Tibial nerve (tissue), 4 donors: ENCODE data around the gene TENM3. TPM values are rescaled to one million over a fixed set of nuclear protein-coding genes. Genes with fewer than 3 reads are reported as not detected.
A peak's percentile ranks its signal among the peaks of the same experiment; 100 is the strongest.

Experiments
- DNase-seq, 2 donors: peaks; one replicate each; pipeline ENCODE4 v3.0.0-alpha.2; 2019; ENCODE audit warnings: low spot score in 2 of 2
- H3K27ac ChIP-seq, 4 donors: fragments of 200-600 bp; sonication (generic) in 3 of 4; one replicate each; pipeline ENCODE4 v1.5.1; 2017 to 2019; ENCODE audit warnings: mild to moderate bottlenecking in 1 of 4
- H3K27me3 ChIP-seq, 2 donors: fragments of 200-600 bp; sonication (generic) in 1 of 2; one replicate each; pipeline versions ENCODE4 v1.5.1 to v1.6.0; 2017 to 2019
- H3K36me3 ChIP-seq, 3 donors: fragments of 200-600 bp; sonication (generic); one replicate each; pipeline ENCODE4 v1.5.1; 2018 to 2019
- H3K4me1 ChIP-seq, 4 donors: fragments of 200-600 bp; sonication (generic) in 3 of 4; one replicate each; pipeline ENCODE4 v1.5.1; 2017 to 2019
- H3K4me3 ChIP-seq, 4 donors: fragments of 200-600 bp; sonication (generic) in 3 of 4; one replicate each; pipeline ENCODE4 v1.5.1; 2017 to 2019; ENCODE audit warnings: mild to moderate bottlenecking in 1 of 4, moderate library complexity in 1 of 4
- H3K9me3 ChIP-seq, 4 donors: fragments of 200-600 bp; sonication (generic) in 3 of 4; one replicate each; pipeline ENCODE4 v1.5.1; 2017 to 2019
- EP300 ChIP-seq, 2 donors: sonication (generic); formaldehyde crosslinking; IDR thresholded peaks; one replicate each; pipeline ENCODE4 v1.6.1; 2017; ENCODE audit warnings: antibody characterized with exemption in 2 of 2, mild to moderate bottlenecking in 1 of 2
- POLR2A ChIP-seq, 2 donors: fragments of 450-650 bp; IDR thresholded peaks; one replicate each; pipeline ENCODE4 v1.6.1; 2017; ENCODE audit warnings: antibody characterized with exemption in 2 of 2, mild to moderate bottlenecking in 2 of 2, moderate library complexity in 2 of 2
- WGBS, 2 donors: methylation state at CpG; one replicate each; pipeline ENCODE4 v1.1.5; 2018; 5-methylcytosine and 5-hydroxymethylcytosine counted together
- total RNA-seq, 4 donors: library from RNA; depleted of rRNA; stranded (reverse); fragments of >200 nt; gene quantifications; one replicate each; pipeline ENCODE4 v1.1.0, GENCODE V29; 2016
- TF ChIP-seq, protein P1 (sequence below), 5 experiments: fragments of 200-600 bp in 3 of 5; fragments of 450-650 bp in 2 of 5; sonication (generic) in 3 of 5; IDR thresholded peaks; one replicate each; pipeline ENCODE4 v1.5.1; 2016 to 2019; ENCODE audit warnings: antibody characterized with exemption in 5 of 5, mild to moderate bottlenecking in 3 of 5, moderate library complexity in 2 of 5

Gene TENM3
- total RNA-seq, 4 donors from 2014 or later: 19.0 to 60.5 (median 29.4) TPM

DNA sequence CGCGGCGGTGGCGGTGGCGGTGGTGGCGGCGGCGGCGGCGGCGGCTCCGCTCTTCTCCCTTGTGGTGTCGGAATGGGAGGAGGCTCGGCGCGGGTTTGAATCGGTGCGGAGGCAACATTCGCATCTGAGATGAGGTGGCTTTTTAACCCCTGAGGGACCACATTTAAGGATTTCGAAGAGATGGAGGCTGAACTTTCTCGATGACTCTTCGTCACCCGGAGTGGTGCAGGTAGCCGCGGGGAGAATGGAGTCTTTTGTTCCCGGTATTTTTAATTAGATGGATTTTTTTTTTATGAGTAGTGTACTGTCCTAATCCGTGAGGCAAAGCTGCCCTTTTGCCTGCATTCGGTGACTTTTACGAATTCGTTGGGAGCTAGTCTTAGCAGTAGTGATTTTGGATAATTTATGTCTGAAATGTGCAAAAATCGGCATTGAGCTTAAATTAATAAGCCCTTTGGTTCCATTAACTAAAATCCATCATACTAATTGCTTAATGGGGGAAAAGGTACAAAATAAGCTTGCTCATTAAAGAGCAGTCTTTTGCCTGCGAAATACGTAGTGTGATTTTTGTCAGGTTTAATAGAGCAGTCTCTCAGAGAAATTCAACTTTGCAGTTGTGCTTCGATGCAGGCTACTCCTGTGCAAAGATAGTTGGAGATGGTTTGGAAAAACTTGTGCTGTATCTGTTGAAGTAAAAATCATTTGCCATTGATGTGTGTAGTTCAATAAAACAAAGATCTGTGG is 206.2 kb downstream of the TENM3 start:
- H3K27ac ChIP-seq: peak overlapping the region; percentile 5 to 95 (median 84)
- H3K4me1 ChIP-seq: peaks cover 0 to 38% (median 2%) of the 10 kb centered on the region in 4 donors
- 1 to 3% methylated on average over 15 to 34 of the region's 34 CpGs for WGBS, 2 donors
- no peaks in the 10 kb centered on the region for H3K36me3 ChIP-seq
- TF ChIP-seq, protein P1, sequence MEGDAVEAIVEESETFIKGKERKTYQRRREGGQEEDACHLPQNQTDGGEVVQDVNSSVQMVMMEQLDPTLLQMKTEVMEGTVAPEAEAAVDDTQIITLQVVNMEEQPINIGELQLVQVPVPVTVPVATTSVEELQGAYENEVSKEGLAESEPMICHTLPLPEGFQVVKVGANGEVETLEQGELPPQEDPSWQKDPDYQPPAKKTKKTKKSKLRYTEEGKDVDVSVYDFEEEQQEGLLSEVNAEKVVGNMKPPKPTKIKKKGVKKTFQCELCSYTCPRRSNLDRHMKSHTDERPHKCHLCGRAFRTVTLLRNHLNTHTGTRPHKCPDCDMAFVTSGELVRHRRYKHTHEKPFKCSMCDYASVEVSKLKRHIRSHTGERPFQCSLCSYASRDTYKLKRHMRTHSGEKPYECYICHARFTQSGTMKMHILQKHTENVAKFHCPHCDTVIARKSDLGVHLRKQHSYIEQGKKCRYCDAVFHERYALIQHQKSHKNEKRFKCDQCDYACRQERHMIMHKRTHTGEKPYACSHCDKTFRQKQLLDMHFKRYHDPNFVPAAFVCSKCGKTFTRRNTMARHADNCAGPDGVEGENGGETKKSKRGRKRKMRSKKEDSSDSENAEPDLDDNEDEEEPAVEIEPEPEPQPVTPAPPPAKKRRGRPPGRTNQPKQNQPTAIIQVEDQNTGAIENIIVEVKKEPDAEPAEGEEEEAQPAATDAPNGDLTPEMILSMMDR (IDR thresholded peaks at IDR 0.05): no peak
- TF ChIP-seq EP300 (IDR thresholded peaks at IDR 0.05) (no peak), POLR2A (IDR thresholded peaks at IDR 0.05) (no peak)
- no peak for DNase-seq
- no peaks in the 10 kb centered on the region for H3K27me3 ChIP-seq
- H3K4me3 ChIP-seq: peak overlapping the region; percentile 29 to 90 (median 68)
- H3K9me3 ChIP-seq: no peaks in the 10 kb centered on the region

DNA sequence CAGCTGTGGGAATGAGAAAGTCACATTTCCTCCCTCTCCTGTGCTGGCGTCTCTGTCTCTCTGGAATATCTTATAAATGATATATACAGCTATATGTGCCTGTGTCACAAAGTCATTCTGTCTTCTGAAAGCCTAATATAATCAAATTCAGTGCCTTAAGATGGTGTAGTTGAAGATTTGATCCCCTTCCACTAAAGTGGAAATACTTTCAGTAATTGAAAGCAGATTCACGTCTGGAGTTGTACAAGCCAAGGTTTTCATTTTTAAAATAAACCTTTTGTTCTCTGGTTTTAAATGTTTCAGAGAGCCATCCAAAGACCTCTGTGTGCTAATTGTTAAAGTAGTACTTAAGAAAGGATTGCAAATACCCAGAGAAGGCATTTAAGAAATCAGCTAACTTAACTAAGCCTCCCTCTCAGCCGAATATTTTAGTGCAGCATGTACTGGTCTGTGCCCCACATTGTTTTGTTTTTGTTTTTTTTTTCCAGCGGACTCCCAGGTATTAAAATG is 206.8 kb downstream of the TENM3 start:
- WGBS, 2 donors: 2 to 8% methylated on average over 4 of the region's 4 CpGs
- TF ChIP-seq POLR2A (IDR thresholded peaks at IDR 0.05) (no peak), EP300 (IDR thresholded peaks at IDR 0.05) (no peak)
- TF ChIP-seq, protein P1 (IDR thresholded peaks at IDR 0.05): no peak
- peaks cover 0 to 44% (median 2%) of the 10 kb centered on the region in 4 donors for H3K4me1 ChIP-seq

DNA sequence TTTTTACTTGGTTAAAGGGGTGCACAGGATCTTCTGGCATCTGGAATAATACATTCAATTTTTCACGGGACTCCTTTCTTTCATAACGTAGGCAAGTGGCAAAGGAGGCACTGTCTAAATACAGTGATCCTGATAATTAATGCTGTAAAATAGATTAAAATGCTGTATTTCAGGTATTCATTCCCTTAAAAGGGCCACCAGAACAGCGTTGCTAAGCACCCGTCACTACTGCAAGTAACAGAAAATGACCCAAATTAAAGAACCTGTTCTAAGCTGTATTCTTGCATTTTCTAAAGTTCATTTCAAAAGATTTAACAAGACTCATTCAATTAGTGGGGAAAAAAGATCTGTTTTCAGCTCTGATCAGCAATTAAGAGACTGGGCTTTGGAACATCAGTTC is 208.2 kb downstream of the TENM3 start:
- Histone ChIP-seq H3K4me1 (peaks cover 0 to 46% (median 2%) of the 10 kb centered on the region in 4 donors), H3K36me3 (no peaks in the 10 kb centered on the region), H3K27ac (no peak overlapping the region), H3K4me3 (no peak overlapping the region), H3K9me3 (no peaks in the 10 kb centered on the region), H3K27me3 (no peaks in the 10 kb centered on the region)
- DNase-seq: no peak
- TF ChIP-seq EP300 (IDR thresholded peaks at IDR 0.05) (no peak), POLR2A (IDR thresholded peaks at IDR 0.05) (no peak)
- TF ChIP-seq, protein P1 (IDR thresholded peaks at IDR 0.05): no peak
- 61 to 66% methylated on average over 4 of the region's 4 CpGs for WGBS, 2 donors

More for the DNA sequence above, 206.8 kb downstream of the TENM3 start:
- H3K27me3 ChIP-seq: no peaks in the 10 kb centered on the region
- peak overlapping the region; percentile 29 to 90 (median 68) for H3K4me3 ChIP-seq
- no peaks in the 10 kb centered on the region for H3K36me3 ChIP-seq
- H3K27ac ChIP-seq: peak overlapping the region in 2 of 4 donors; percentile 5 to 95
- DNase-seq: no peak
- no peaks in the 10 kb centered on the region for H3K9me3 ChIP-seq

- Histone ChIP-seq H3K27me3 (no peaks in the 10 kb centered on the region), H3K36me3 (no peaks in the 10 kb centered on the region), H3K4me1 (peaks cover 0 to 39% (median 2%) of the 10 kb centered on the region in 4 donors), H3K9me3 (no peaks in the 10 kb centered on the region), H3K27ac (no peak overlapping the region), H3K4me3 (no peak overlapping the region)
- TF ChIP-seq POLR2A (IDR thresholded peaks at IDR 0.05): no peak
- TF ChIP-seq, protein P1 (IDR thresholded peaks at IDR 0.05): no peak
- TF ChIP-seq EP300 (IDR thresholded peaks at IDR 0.05): no peak
- 87 to 92% methylated on average over 2 of the region's 2 CpGs for WGBS, 2 donors
- DNase-seq: no peak
Observed at GRCh38 chr4:182453830-182454229, 210.6 kb downstream of the TENM3 start.

DNA sequence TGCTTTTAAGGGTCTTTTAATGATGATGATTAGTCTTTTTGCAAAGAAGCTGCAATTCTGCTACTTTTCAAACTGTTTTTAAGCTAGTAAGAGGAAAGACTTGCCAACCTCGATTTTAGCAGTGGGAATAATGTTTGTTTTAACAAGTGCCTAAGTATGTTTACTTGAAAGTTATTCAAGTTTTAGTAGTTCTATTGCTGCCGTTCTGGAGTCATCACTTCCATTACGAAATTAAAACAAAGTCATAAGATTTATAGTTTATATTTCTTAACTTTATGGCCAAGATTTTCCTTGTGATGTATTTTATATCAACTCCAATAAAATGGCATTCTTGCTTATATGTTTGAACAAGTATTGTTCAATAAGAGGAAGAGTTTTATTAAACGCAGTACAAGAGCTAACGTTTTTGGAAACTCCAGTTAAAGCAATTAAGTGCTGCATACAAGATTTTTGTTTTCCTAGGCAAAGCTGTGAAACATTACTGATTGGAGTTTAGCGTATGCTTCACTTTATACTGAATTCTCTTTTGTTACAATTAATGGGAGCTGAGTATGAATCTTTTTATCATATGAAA is 211.3 kb downstream of the TENM3 start:
- no peaks in the 10 kb centered on the region for H3K36me3 ChIP-seq
- H3K4me1 ChIP-seq: peaks cover 0 to 42% (median 2%) of the 10 kb centered on the region in 4 donors

More for the DNA sequence above, 211.3 kb downstream of the TENM3 start:
- DNase-seq: no peak
- TF ChIP-seq POLR2A (IDR thresholded peaks at IDR 0.05) (no peak), EP300 (IDR thresholded peaks at IDR 0.05) (no peak)
- TF ChIP-seq, protein P1 (IDR thresholded peaks at IDR 0.05): no peak
- WGBS, 2 donors: 31 to 36% methylated on average over 6 of the region's 6 CpGs
- H3K4me3 ChIP-seq: no peak overlapping the region
- H3K27me3 ChIP-seq: no peaks in the 10 kb centered on the region
- no peak overlapping the region for H3K27ac ChIP-seq
- H3K9me3 ChIP-seq: no peaks in the 10 kb centered on the region
